Measurements from ENCODE around the gene SERPINA3. TPM values are rescaled to one million over a fixed set of nuclear protein-coding genes. Genes with fewer than 3 reads are reported as not detected.

SERPINA3 gene
- total and polyA plus RNA-seq, 10 of the 15 experiments (the other 5 are each of a cell fraction or from before 2014, with no cell fraction given): 2.2 TPM; not detected in 9

GRCh38 chr14:94660306-94660946 lies 48.2 kb downstream of the SERPINA3 start:
- no TSS peak for BruUV-seq (replicated peaks)
- TF ChIP-seq BACH1 (IDR thresholded peaks at IDR 0.05; ENCODE audit: borderline replicate concordance) (no peak), RBBP5 (conservative IDR thresholded peaks at IDR 0.05) (no peak), BHLHE40 (IDR thresholded peaks at IDR 0.05; ENCODE audit: borderline replicate concordance in 1 of 2, low read depth in 2 of 2, low read length in 1 of 2) (no peak), CBFB (IDR thresholded peaks at IDR 0.05; ENCODE audit: low read depth) (no peak), ZSCAN29 (IDR thresholded peaks at IDR 0.05) (no peak), POLR2AphosphoS2 (IDR thresholded peaks at IDR 0.05; ENCODE audit: low read depth, low read length) (no peak), NR2F1 (conservative IDR thresholded peaks at IDR 0.05) (no peak), SUPT20H (IDR thresholded peaks at IDR 0.05; ENCODE audit: borderline replicate concordance, control insufficient read depth, low read depth, low read length) (no peak), GABPA (IDR thresholded peaks at IDR 0.05; ENCODE audit: low read depth) (no peak), RFX5 (IDR thresholded peaks at IDR 0.05; ENCODE audit: low read depth, low read length) (no peak), PML (IDR thresholded peaks at IDR 0.05; ENCODE audit: low read length) (no peak), CHD4 (IDR thresholded peaks at IDR 0.05) (no peak)
- TF ChIP-seq, protein P1, sequence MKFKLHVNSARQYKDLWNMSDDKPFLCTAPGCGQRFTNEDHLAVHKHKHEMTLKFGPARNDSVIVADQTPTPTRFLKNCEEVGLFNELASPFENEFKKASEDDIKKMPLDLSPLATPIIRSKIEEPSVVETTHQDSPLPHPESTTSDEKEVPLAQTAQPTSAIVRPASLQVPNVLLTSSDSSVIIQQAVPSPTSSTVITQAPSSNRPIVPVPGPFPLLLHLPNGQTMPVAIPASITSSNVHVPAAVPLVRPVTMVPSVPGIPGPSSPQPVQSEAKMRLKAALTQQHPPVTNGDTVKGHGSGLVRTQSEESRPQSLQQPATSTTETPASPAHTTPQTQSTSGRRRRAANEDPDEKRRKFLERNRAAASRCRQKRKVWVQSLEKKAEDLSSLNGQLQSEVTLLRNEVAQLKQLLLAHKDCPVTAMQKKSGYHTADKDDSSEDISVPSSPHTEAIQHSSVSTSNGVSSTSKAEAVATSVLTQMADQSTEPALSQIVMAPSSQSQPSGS (IDR thresholded peaks at IDR 0.05; ENCODE audit: low read length): no peak
- TF ChIP-seq, protein P2, sequence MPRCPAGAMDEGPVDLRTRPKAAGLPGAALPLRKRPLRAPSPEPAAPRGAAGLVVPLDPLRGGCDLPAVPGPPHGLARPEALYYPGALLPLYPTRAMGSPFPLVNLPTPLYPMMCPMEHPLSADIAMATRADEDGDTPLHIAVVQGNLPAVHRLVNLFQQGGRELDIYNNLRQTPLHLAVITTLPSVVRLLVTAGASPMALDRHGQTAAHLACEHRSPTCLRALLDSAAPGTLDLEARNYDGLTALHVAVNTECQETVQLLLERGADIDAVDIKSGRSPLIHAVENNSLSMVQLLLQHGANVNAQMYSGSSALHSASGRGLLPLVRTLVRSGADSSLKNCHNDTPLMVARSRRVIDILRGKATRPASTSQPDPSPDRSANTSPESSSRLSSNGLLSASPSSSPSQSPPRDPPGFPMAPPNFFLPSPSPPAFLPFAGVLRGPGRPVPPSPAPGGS (IDR thresholded peaks at IDR 0.05; ENCODE audit: borderline replicate concordance, insufficient read depth, low read depth, low read length, poor library complexity, severe bottlenecking): no peak
- TF ChIP-seq, protein P3, sequence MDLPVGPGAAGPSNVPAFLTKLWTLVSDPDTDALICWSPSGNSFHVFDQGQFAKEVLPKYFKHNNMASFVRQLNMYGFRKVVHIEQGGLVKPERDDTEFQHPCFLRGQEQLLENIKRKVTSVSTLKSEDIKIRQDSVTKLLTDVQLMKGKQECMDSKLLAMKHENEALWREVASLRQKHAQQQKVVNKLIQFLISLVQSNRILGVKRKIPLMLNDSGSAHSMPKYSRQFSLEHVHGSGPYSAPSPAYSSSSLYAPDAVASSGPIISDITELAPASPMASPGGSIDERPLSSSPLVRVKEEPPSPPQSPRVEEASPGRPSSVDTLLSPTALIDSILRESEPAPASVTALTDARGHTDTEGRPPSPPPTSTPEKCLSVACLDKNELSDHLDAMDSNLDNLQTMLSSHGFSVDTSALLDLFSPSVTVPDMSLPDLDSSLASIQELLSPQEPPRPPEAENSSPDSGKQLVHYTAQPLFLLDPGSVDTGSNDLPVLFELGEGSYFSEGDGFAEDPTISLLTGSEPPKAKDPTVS (IDR thresholded peaks at IDR 0.05; ENCODE audit: low read depth, low read length): no peak
- TF ChIP-seq, protein P4, sequence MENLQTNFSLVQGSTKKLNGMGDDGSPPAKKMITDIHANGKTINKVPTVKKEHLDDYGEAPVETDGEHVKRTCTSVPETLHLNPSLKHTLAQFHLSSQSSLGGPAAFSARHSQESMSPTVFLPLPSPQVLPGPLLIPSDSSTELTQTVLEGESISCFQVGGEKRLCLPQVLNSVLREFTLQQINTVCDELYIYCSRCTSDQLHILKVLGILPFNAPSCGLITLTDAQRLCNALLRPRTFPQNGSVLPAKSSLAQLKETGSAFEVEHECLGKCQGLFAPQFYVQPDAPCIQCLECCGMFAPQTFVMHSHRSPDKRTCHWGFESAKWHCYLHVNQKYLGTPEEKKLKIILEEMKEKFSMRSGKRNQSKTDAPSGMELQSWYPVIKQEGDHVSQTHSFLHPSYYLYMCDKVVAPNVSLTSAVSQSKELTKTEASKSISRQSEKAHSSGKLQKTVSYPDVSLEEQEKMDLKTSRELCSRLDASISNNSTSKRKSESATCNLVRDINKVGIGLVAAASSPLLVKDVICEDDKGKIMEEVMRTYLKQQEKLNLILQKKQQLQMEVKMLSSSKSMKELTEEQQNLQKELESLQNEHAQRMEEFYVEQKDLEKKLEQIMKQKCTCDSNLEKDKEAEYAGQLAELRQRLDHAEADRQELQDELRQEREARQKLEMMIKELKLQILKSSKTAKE (IDR thresholded peaks at IDR 0.05; ENCODE audit: low read depth, poor library complexity, severe bottlenecking): no peak

More at GRCh38 chr14:94660306-94660946, 48.2 kb downstream of the SERPINA3 start:
- Histone ChIP-seq H3K9ac (ENCODE audit: control insufficient read depth, insufficient read depth, low read length) (no peak overlapping the region), H3K27me3 (replicated peaks in 1 of 2; ENCODE audit: control insufficient read depth in 2 of 2, insufficient read depth in 2 of 2, low read length in 1 of 2) (no peaks in the 10 kb centered on the region; a peak in 1 of 4 replicates), H2AFZ (ENCODE audit: control insufficient read depth, low read depth, low read length) (no peak overlapping the region), H3K4me2 (ENCODE audit: control insufficient read depth, insufficient read depth) (no peak overlapping the region), H3K79me2 (ENCODE audit: control insufficient read depth, insufficient read depth, low read length) (no peaks in the 10 kb centered on the region), H3K9me3 (replicated peaks; ENCODE audit: control insufficient read depth, insufficient read depth, low read length) (no peaks in the 10 kb centered on the region), H3K36me3 (ENCODE audit: control insufficient read depth in 2 of 2, insufficient read depth in 2 of 2, low read length in 1 of 2) (no peaks in the 10 kb centered on the region), H3K27ac (ENCODE audit: control insufficient read depth, insufficient read depth) (no peak overlapping the region), H3K4me1 (ENCODE audit: control insufficient read depth, insufficient read depth, low read length) (no peaks in the 10 kb centered on the region), H4K20me1 (ENCODE audit: control insufficient read depth, insufficient read depth) (no peaks in the 10 kb centered on the region), H3K4me3 (no peak overlapping the region)
- ATAC-seq (no peak), FAIRE-seq (no peak), DNase-seq (ENCODE audit: low read depth, low spot score) (no peak)
- ChIA-PET POLR2A (no interaction called here), CTCF (no interaction called here), RAD21 (ENCODE audit: unreplicated experiment) (no interaction called here), SMC1A (ENCODE audit: uncharacterized antibody, unreplicated experiment) (no interaction called here)
- intact Hi-C loops (cut with micrococcal nuclease; ENCODE audit: unreplicated experiment): no loop called here
- in situ Hi-C loops (cut with MboI): no loop called here
- 19% methylated on average over 8 of the region's 8 CpGs for WGBS (ENCODE audit: insufficient coverage, insufficient replicate concordance, low lambda C conversion rate, missing lambda C conversion rate)

All from GM12878 (cell line).